Stimulated activated CD8-positive, alpha-beta memory T cell treated with anti-CD3 and anti-CD28 coated beads, Interleukin-2, amount 100 ng/mL, for 48 hours (primary cell): ENCODE results near the gene CDC42.

Experiments used
- DNase-seq, 2 donors: peaks; one replicate each; pipeline ENCODE4 v3.0.0-alpha.2; 2020; ENCODE audit warnings: low read depth in 2 of 2

Gene CDC42

DNA sequence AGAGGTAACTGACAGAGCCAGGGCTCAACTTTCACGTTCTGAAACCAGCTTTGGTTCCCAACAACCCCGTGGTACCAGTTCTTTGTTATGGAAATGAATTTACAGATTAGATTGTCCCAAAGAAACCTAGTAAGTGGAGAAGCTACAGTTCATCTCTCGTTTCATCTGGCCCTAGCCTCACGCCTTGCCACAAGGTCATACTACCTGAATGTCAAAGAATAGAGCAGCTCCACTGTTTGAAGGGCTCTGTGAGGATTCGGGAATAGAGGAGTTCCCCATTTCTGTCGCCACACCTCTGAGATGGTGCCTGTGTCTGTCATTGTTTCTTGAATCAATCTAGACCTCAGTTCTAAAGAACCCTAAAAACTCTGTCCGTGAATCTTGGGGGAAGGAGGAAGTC lies 15.0 kb upstream of the CDC42 start:
- no peak for DNase-seq

DNA sequence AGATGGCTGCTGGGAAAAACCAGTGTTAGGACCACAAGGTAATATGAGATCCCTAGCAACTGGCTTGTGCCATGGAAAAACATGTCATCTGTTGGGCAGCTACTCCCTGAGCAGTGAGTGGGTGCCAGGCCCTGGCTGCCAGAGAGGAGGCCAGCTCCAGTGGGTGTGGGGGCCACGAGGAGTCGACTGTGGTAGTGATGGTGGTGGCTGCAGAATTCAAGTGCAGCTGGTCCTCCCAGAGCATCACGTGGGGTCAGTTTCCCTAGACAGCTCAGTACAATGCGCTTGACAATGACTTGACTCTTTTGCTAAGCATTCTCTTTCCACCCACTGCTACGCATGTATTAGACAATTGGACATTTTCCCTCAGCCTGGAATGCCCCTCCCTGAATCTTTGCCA lies 14.5 kb upstream of the CDC42 start:
- DNase-seq = no peak

DNA sequence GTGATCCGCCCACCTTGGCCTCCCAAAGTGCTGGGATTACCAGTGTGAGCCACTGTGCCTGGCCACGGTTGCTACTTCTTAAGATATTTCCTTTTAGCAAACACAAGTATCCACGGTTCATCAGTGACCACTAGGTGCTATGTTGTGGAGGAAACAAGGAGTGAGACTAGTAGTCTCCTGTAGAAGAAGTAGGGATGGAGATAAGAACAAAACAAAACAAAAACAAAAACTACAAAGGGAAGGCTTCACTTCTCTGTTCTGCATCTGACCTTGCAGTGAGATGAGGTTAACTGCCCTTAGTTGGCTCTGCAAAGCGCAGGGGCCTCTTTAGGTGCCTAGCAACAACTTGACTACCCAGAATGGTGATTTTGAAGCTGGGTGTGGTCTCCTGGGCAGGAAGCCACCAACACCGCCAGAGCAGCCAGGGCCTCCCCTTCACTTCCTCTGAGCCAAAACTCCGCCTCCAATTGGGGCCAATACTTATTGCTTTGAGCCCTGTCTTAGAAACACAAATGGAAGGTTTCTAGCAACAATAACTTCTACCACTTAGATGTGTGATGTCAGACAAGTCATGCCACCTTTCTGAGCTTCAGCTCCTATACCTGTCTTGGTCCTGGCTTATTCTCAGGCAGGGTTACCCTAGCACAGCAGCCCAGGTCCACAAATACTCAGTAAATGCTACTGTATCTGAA lies 12.8 kb upstream of the CDC42 start:
- peak; percentile 70 to 74 for DNase-seq

DNA sequence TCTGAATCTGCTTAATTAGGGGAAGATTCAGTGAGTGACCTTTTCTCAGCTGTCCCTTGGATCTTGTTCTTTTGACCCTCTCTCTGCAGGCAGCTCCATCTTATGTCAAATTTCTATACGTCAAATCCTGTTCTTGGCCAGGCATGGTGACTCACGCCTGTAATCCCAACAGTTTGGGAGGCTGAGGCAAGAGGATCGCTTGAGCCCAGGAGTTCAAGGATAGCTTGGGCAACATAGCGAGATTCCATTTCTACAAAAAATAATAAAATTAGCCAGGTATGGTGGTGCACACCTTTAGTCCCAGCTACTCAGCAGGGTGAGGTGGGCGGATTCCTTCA lies 12.3 kb upstream of the CDC42 start:
- no peak for DNase-seq

DNA sequence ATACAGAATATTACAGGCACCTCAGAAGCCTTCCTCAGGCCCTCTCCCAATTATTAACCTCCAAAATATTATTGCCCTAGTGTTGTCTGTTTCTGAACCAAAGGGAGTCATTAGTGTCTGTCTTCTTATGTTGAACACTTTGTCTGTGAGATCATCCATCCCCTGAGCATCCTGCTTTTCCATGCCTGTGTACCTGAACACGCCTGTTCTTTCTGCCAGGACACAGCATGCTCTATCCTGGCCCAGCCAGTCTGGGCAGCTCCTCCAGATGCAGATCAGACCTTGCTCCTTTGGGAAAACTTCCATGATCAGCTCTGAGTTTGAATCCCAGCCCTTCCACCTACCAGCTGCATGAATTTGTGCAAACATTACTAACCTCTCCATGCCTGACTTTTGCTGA lies 11.0 kb upstream of the CDC42 start:
- no peak for DNase-seq

DNA sequence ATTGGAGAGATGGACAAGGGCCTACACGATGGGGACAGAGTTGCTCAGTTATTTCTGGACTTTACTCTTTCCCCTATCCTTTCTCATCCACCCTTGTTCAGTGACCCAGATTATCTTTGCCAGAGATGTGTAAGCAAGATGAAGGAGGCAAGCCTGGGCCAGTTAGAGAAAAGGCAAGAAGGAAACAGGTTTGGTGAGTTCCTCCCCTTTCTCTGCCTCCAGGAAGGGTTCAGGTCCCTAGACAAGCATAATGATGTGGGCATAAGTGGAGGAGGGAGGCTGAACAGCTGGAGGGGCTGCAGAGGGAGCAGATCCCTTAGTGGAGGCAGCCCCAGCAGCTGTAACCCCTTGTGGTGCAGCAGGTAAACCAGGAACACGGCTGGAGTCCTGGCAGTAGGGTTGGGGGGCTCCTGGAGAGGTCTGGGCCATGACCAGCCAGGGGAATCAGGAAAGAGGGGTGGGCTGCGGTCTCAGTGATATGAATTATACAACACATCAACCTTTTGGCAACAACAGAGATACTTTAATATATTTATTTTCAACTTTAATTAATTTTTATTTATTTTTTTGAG lies 9.2 kb upstream of the CDC42 start:
- no peak for DNase-seq

DNA sequence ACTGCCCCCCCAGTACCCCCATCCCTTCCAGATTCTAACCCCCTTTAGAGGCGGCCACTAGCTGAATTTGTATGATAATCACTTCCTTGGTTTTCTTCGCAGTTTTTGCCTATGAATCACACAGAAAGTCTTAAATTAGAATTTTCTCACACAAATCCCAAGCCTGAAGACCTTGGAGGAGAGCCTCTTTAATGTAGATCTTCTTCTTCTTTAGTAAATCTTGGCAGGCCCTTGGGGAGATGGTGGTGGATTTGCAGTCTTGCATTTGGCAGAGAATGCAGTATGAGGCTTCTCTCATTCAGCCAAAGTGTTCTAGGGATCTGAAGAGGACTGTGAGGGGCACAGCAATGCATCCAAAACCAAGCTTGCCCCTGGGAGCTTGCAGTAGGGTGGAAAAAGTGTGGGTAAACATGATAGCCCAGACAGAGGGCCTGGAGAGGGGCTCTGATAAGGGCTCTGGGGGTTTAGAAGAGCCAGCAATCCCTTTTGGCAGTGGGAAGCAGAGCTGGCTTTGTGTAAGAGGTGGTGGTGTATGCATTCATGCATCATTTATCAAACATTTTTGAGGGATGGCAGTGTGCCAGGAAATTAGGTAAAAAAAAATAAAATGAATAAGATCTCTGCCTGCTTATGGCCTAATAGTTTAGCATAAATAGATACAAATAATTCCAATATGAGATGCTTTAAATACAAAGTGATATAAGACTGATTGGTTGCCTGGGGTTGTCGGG lies 7.7 kb upstream of the CDC42 start:
- no peak for DNase-seq

DNA sequence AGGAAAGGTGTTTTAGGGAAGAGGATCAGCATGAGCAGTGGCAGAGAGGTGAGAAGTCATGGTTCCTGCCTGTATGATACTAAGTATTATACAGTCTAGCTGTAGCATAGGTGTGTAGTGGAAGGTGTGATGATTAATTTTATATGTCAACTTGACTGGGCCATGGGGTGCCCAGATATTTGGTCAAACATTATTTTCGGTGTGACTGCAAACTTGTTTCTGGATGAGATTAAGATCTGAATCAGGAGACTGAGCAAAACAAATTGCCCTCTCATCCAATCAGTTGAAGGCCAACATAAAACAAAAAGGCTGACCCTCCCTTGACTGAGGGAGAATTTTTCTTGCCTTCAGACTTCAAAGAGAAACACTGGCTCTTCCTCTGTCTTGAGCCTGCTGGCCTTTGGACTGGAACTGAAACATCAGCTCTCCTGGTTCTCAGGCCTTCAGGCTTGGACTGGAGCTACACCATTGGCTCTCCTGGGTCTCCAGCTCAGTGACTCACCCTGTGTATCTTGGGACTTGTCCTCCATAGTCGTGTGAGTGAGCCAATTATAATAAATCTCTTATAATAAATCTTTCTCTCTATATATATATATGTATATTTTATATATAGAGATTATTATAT lies 6.8 kb upstream of the CDC42 start:
- no peak for DNase-seq

DNA sequence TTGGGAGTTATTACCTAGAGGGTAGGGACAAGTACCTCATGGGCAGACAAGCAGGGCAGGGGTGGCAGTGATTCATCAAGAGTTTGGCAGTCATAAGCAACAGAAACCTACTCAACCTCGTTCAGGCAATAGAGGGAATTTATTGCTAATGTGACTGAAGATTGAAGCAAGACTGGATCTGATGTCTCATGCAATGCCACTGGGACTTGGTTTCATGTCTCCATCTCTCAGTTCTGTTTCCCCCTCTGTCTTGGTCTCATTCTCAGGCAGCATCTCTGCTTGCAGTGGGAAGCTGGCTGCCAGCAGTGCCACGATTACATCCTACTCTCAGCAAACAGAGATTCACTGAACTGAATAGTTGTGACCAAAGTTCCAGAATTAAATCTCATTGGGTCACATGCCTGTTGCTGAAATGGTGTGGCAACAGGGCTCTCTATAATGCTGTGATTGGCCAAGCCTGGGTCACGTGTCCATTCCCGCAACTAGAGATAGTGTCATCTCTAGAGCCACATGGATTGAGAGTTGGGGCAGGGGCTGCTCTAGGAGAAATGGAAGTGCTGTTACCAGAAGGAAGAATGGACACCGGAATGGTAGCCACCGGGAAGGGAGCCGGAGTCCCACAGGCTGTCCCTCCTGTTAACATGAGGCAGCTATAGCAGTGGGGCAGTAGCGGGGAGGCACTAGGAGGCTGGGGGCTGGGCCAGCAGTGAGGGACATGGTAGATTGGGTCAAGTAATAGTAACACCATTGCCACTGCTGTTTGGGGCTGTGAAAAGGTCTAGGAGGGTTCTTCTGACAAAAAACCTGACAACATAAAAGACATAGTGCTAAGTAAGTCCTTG lies 3.9 kb upstream of the CDC42 start:
- DNase-seq = no peak

DNA sequence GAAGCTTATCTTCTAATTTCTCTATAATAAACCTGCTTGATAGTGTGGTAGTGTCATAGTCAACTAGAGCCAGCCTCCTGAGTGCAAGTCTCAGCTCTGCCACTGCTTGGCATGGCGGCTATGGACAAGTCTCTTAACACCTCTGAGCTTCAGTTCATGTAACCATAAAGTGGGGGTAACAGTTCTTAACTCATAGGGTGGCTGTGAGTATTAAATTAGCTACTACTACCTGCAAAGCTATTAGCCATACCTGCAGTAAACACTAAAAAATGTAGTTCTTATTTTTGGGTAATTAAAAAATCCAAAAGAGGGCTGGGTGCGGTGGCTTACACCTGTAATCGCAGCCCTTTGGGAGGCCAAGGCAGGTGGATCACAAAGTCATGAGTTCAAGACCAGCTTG lies 2.2 kb upstream of the CDC42 start:
- DNase-seq = no peak

DNA sequence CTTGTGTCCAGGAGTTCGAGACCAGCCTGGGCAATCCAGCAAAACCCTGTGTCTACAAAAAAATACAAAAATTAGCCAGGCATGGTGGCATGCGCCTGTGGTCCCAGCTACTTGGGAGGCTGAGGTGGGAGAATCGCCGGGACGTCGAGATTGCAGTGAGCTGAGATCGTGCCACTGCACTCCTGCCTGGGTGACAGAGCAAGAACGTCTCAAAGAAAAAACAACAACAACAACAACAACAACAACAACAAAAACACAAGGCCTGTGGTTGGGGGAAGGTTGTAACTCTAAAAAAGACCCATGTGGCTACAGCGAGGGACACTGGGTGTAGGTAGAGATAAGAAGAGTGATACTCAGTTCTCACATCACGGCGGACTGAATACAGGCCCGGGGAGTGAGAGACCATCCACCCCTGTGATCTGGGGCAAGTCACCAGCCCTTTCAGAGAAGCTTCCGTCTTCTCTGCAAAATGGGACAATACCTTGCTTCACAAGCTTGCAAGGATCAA lies 848 bp upstream of the CDC42 start:
- no peak for DNase-seq

DNA sequence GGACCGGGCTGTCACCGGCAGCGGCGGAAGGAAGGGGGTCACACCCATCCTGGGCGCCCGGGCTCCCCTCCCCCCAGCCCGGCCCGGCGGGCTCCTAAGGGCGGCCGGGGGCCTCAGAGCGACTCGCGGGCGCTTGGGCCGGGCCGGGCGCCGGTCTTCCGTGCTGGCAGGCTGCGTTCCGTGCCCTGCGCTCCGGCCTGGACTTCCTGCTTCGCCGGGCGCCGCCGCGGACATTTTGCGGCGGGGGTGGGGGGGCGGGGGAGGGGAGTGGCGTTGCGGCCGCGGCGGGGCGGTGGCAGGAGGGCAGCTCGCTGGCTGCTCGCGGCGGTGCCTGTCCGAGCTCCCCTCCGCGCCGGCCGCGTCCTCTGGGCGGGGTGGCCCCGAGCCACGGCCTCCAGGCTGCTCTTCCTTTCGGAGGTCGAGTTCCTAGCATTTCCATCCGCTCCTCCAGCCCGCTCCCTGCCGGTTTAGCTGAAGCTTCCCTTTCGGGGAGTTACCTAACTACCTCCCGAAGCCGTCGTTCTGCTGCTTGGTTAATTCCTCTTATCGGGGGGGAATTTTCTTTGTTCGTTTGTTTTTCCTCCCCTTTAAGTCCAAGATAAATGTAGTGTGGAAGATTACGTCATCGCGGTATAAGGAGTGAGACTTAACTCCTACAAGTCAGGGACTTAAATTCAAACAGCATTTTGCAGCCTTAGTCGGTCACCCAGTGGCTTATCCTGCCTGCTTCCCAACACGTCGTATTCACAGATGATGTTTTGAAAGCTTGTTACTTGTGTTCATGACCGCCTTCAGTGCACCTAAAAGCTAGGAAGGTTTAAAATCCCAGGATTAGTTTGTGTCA lies 730 bp downstream of the CDC42 start:
- peak in 1 of 2 donors; percentile 28 for DNase-seq

DNA sequence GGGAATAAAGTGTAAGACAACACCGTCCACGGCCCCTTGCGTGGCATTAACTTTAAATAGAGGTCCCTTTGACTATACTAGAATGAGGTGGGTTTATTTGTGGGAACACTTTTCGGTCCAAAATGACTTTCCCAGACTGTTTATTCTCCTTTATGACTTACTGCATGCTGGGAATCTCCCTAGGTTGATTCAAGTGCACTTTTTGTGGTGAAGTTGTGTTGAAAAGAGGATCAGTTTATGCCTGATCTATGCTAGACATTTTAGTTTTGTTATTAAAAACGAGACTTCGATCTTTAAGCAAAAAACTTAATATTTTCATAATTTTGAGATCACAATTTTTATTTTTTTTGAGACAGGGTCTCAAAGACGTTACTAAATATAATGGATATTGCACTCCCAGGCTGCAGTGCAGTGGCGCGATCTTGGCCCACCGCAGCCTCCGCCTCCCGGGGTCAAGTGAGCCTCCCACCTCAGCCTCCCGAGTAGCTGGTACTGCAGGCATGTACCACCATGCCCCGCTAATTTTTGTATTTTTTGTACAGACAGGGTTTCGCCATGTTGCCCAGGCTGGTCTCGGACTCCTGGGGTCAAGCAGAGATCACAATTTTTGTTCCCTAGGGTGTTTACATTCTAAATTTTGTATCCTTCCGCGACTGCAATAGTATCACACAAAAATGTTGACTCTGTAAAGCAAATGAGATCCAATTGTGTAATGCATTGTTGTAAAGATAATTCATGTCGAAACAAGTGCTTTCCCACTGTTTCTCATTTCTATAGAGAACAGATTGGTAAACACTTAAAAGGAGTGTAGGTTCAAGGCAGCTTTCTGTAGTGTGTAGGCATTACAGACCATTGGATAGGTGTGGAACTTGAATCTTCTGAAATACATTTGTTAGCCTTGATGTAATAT lies 1.6 kb downstream of the CDC42 start:
- no peak for DNase-seq

DNA sequence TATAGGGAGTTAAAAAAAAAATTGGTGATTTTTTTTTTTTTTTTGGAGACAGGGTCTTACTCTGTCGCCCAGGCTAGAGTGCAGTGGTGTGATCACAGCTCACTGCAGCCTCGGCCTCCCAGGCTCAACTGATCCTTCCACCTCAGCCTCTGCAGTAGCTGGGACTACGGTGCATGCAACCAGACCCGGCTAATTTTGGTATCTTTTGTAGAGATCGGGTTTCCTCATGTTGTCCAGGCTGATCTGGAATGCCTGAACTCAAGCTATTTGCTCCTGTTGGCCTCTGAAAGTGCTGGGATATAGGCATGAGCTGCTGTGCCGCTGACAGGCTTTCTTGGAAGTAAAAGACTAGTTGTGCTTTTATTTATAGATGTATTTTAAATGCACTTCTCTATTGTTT lies 3.0 kb downstream of the CDC42 start:
- DNase-seq = no peak

DNA sequence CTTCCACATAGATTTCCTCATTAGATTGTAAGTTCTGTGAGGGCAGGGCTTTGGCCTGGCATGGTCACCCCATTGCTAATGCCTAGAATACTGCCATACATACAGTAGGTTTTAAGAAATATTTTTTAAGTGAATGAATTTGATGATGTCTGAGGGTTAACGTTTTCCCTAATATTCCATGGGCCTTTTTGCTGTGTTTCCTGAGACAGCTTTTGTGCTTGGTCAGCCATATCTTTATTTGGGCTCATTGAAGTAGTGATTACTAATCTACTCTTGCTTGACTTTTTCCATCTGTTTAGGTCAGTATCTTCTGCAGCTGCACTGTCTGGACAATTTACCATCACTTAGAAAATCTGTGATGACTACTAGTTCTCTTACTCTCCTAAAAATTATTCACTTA lies 3.5 kb downstream of the CDC42 start:
- no peak for DNase-seq

DNA sequence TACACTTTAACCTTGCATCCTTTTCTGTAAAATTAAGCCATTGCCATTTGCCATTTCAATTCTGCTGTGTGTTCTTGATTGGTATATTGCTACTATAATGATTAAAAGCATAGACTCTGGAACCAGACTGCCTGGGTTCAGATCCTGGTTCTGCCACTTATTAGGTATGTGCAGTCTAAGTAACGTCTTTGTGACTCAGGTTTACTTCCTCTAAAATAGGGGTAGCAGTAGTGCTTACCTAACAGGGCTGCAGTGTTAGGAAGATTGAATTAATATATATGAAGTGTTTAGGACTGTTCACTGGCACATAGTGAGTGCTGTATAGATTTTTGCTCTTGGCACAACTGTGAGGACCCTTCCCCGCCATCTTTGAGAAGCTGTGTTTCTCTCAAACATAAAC lies 4.4 kb downstream of the CDC42 start:
- no peak for DNase-seq

DNA sequence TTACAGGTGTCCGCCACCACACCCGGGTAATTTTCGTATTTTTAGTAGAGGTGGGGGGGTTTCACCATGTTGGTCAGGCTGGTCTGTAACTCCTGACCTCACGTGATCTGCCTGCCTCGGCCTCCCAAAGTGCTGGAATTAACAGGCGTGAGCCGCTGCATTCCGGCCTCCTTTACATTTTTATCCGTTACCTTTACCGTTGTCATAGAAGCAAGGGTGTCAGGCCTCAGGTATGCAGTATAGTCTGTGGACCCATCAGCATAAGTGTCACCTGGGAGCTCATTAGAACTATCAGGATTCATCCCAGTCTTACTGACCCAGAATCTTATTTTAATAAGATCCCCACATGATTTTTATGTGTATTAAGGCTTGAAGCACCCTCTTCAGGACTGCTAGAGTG lies 5.4 kb downstream of the CDC42 start:
- DNase-seq = no peak

DNA sequence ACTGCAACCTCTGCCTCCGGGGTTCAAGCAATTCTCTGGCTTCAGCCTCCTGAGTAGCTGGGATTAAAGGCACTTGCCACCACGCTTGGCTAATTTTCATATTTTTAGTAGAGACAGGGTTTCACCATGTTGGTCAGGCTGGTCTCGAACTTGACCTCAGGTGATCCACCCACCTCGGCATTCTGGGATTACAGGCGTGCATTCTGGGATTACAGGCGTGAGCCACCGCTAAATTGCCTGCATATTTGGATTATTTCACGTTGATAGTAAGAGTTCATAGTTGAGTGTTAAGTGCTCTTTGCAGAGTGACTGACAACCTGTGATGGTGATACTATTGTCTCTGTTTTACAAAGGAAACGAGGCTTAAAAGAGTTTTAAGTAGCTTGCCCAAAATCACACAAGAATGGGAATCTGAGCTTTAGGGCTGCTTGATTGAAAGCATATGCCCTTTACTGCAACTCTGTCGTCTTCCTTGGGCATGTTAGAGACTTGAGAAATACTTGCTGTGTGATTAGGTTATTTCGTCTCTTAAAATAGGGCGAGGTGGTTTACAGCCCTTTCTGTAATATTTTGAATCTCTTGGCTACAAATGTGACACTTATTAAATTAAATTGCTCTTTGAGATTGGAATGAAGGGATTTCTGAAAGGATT lies 12.4 kb downstream of the CDC42 start:
- no peak for DNase-seq

DNA sequence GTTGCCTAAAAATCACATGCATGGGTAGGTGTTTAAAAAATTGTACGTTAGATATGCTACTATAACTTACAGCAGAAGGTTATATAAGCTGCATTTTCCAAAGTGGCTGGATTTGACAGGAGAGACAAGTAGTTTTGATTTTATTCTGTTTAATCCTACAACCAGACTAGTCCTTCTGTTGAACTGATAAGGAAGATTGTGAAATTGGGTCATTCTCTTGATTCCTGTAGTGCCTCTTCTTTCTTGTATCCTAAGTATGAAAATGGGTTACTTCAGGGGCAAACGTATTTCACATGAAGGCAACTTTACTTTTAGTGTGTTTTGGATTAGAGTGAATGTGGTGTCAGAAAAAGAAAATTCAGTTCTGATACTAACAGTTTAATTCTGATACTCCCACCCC lies 19.0 kb downstream of the CDC42 start:
- no peak for DNase-seq
